G401 (cell line): ENCODE measurements around the gene MORN3. TPM values are rescaled to one million over a fixed set of nuclear protein-coding genes. Genes with fewer than 3 reads are reported as not detected.
A peak's percentile ranks its signal among the peaks of the same experiment; 100 is the strongest.
"Not testable (repeated sequence)": the region's sequence is repeated elsewhere in the genome, so short reads cannot be mapped to it uniquely, and the experiment has no call there.

Experiments
- DNase-seq: peaks from one replicate; pipeline ENCODE4 v3.0.0-alpha.2; 2015; ENCODE audit warnings: low spot score
- in situ Hi-C: cut with HindIII; loops from 2 replicates; pipeline ENCODE4 v1.10.0; 2016; ENCODE audit warnings: low sequenced_read_pairs, mixed read lengths
- total RNA-seq: library from RNA; depleted of rRNA; stranded (reverse); fragments of >200 nt; shearing (Covaris generic); gene quantifications from 2 replicates; pipeline ENCODE4 v1.2.3, GENCODE V29; 2014

The MORN3 gene
- total RNA-seq, 1 experiment from 2014 or later, result 0.41 TPM

GRCh38 chr12:121697093-121697698 lies 27.7 kb upstream of the MORN3 start:
- in situ Hi-C loops, result no loop called here
- peak; percentile 85 for DNase-seq

GRCh38 chr12:121693155-121693687 lies 23.8 kb upstream of the MORN3 start:
- DNase-seq, result no peak
- in situ Hi-C loops, result no loop called here

GRCh38 chr12:121692744-121693143 lies 23.3 kb upstream of the MORN3 start:
- in situ Hi-C loops, DNase-seq: not testable (repeated sequence)

- in situ Hi-C loops, result no loop called here
- DNase-seq, result no peak
Observed at GRCh38 chr12:121689430-121689829, 20.0 kb upstream of the MORN3 start.

GRCh38 chr12:121688966-121689365 lies 19.5 kb upstream of the MORN3 start:
- in situ Hi-C loops, result no loop called here
- DNase-seq, result no peak

GRCh38 chr12:121679661-121680197 lies 10.3 kb upstream of the MORN3 start:
- in situ Hi-C loops, DNase-seq: not testable (repeated sequence)

GRCh38 chr12:121678716-121679300 lies 9.4 kb upstream of the MORN3 start:
- no peak for DNase-seq
- in situ Hi-C loops, result no loop called here

GRCh38 chr12:121678305-121678704 lies 8.9 kb upstream of the MORN3 start:
- in situ Hi-C loops, result no loop called here
- no peak for DNase-seq

- in situ Hi-C loops, result no loop called here
Observed at GRCh38 chr12:121676190-121676589, 6.7 kb upstream of the MORN3 start.

GRCh38 chr12:121673013-121673511 lies 3.6 kb upstream of the MORN3 start:
- DNase-seq, result peak; percentile 51
- in situ Hi-C loops, result no loop called here

More at GRCh38 chr12:121676190-121676589, 6.7 kb upstream of the MORN3 start:
- DNase-seq, result no peak

- in situ Hi-C loops, result no loop called here
- DNase-seq, result no peak
Observed at GRCh38 chr12:121668750-121669520, 519 bp downstream of the MORN3 start.

GRCh38 chr12:121666829-121667228 lies 2.6 kb downstream of the MORN3 start:
- DNase-seq, in situ Hi-C loops: not testable (repeated sequence)

GRCh38 chr12:121663610-121663929 lies 5.9 kb downstream of the MORN3 start:
- in situ Hi-C loops, result no loop called here

GRCh38 chr12:121661353-121662105 lies 7.9 kb downstream of the MORN3 start:
- in situ Hi-C loops, result not testable (repeated sequence)

More at GRCh38 chr12:121663610-121663929, 5.9 kb downstream of the MORN3 start:
- DNase-seq, result no peak

GRCh38 chr12:121657305-121658008 lies 12.0 kb downstream of the MORN3 start:
- in situ Hi-C loops, result no loop called here
- DNase-seq, result no peak

More at GRCh38 chr12:121661353-121662105, 7.9 kb downstream of the MORN3 start:
- not testable (repeated sequence) for DNase-seq

- no peak for DNase-seq
- in situ Hi-C loops, result no loop called here
Observed at GRCh38 chr12:121656122-121656521, 13.3 kb downstream of the MORN3 start.

- no peak for DNase-seq
- in situ Hi-C loops, result no loop called here
Observed at GRCh38 chr12:121653999-121654398, 15.5 kb downstream of the MORN3 start.

GRCh38 chr12:121652767-121653497 lies 16.5 kb downstream of the MORN3 start:
- DNase-seq, result no peak
- in situ Hi-C loops, result no loop called here
